Endodermal cell (in vitro differentiated cells): ENCODE data around the gene G3BP2. TPM values are rescaled to one million over a fixed set of nuclear protein-coding genes. Genes with fewer than 3 reads are reported as not detected.

ENCODE experiments used
- DNase-seq: peaks from one replicate; pipeline ENCODE4 v3.0.0-alpha.2; 2017
- H3K27ac ChIP-seq: 2 replicates; pipeline ENCODE4 v1.5.1; 2013; ENCODE audit warnings: mild to moderate bottlenecking, low read depth, low read length, moderate library complexity
- H3K27me3 ChIP-seq: 2 replicates; pipeline ENCODE4 v1.6.1; 2013; ENCODE audit warnings: mild to moderate bottlenecking, low read length, moderate library complexity; ENCODE audit not compliant: insufficient read depth, control insufficient read depth, poor library complexity, severe bottlenecking
- H3K36me3 ChIP-seq: 2 replicates; pipeline ENCODE4 v1.7.0; 2013; ENCODE audit warnings: mild to moderate bottlenecking, low read length, moderate library complexity; ENCODE audit not compliant: control insufficient read depth, insufficient read depth
- H3K4me1 ChIP-seq: one replicate; pipeline ENCODE4 v1.7.0; 2013; ENCODE audit warnings: low read length; ENCODE audit not compliant: control insufficient read depth, insufficient read depth
- H3K4me3 ChIP-seq: 2 replicates; pipeline ENCODE4 v1.5.1; 2013; ENCODE audit warnings: mild to moderate bottlenecking, low read length, moderate library complexity
- H3K9ac ChIP-seq: 2 replicates; pipeline ENCODE4 v1.6.1; 2013; ENCODE audit warnings: mild to moderate bottlenecking, low read length, moderate library complexity; ENCODE audit not compliant: poor library complexity, severe bottlenecking; ENCODE audit errors: extremely low read depth
- H3K9me3 ChIP-seq: 2 replicates; pipeline ENCODE4 v1.6.1; 2013; ENCODE audit warnings: mild to moderate bottlenecking, low read length, moderate library complexity; ENCODE audit not compliant: control insufficient read depth
- H3K27ac Mint-ChIP-seq: 2 replicates; pipeline ENCODE4 v1.8.0; 2020; ENCODE audit warnings: mixed read lengths
- H3K27me3 Mint-ChIP-seq: 2 replicates; pipeline ENCODE4 v1.8.0; 2021; ENCODE audit warnings: mild to moderate bottlenecking, mixed read lengths; ENCODE audit not compliant: insufficient read depth
- H3K36me3 Mint-ChIP-seq: 2 replicates; pipeline ENCODE4 v1.8.0; 2020; ENCODE audit warnings: low read depth, mixed read lengths
- H3K4me1 Mint-ChIP-seq: 2 replicates; pipeline ENCODE4 v1.8.0; 2020; ENCODE audit warnings: mixed read lengths
- H3K4me3 Mint-ChIP-seq: 2 replicates; pipeline ENCODE4 v1.8.0; 2020; ENCODE audit warnings: mild to moderate bottlenecking, moderate library complexity, mixed read lengths
- H3K9me3 Mint-ChIP-seq: 2 replicates; pipeline ENCODE4 v1.8.0; 2020; ENCODE audit warnings: mild to moderate bottlenecking, mixed read lengths
- CTCF ChIP-seq: fragments of 200-600 bp; sonication (generic); conservative IDR thresholded peaks from 2 replicates; pipeline ENCODE4 v1.5.0; 2021; ENCODE audit warnings: antibody characterized with exemption, mild to moderate bottlenecking
- WGBS, 2 experiments: methylation state at CpG; one replicate each; pipeline versions ENCODE4 v1.1.5 to v1.1.7; 2013; ENCODE audit warnings: missing lambda C conversion rate in 2 of 2, mixed read lengths in 1 of 2; ENCODE audit not compliant: insufficient coverage in 1 of 2, insufficient read length in 1 of 2; 5-methylcytosine and 5-hydroxymethylcytosine counted together
- total RNA-seq, 2 donors: library from RNA; stranded (reverse); fragmentation: NEBNext Ultra II Directional in 1 of 2; extraction: Animal tissue kit (Norgen Biotek cat#: 25700) in 1 of 2; gene quantifications; 2 replicates in 1 of 2; 3 replicates in 1 of 2; pipeline ENCODE4 v1.2.1, GENCODE V29; 2021

G3BP2 gene
- total RNA-seq, 2 donors from 2014 or later = 176 to 183 TPM

DNA sequence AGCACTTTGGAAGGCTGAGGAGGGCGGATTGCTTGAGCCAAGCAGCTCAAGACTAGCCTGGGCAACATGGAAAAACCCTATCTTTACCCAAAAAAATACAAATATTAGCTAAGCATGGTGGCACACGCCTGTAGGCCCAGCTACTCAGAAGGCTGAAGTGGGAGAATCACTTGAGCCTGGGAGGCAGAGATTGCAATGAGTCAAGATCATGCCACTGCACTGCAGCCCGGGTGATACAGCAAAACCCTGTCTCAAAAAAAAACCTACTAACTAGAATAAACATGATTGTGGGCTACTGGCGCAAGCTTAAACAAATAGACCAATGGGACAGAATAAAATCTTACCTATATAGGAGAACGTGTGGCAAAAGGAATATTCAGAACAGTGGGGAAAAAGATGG is 50.2 kb downstream of the G3BP2 start:
- H3K4me3 Mint-ChIP-seq = no peak overlapping the region
- no peaks in the 10 kb centered on the region for H3K9me3 ChIP-seq
- H3K27me3 Mint-ChIP-seq = no peaks in the 10 kb centered on the region
- H3K27me3 ChIP-seq = no peaks in the 10 kb centered on the region
- H3K27ac ChIP-seq = no peak overlapping the region
- H3K27ac Mint-ChIP-seq = no peak overlapping the region
- DNase-seq = no peak
- H3K4me3 ChIP-seq = no peak overlapping the region
- H3K9ac ChIP-seq = no peak overlapping the region
- 91 to 100% methylated on average over 1 to 5 of the region's 5 CpGs for WGBS, 2 experiments
- H3K4me1 ChIP-seq = no peaks in the 10 kb centered on the region
- no peak for TF ChIP-seq CTCF
- H3K4me1 Mint-ChIP-seq = no peaks in the 10 kb centered on the region
- H3K36me3 ChIP-seq = no peaks in the 10 kb centered on the region
- no peaks in the 10 kb centered on the region for H3K36me3 Mint-ChIP-seq
- no peaks in the 10 kb centered on the region for H3K9me3 Mint-ChIP-seq

DNA sequence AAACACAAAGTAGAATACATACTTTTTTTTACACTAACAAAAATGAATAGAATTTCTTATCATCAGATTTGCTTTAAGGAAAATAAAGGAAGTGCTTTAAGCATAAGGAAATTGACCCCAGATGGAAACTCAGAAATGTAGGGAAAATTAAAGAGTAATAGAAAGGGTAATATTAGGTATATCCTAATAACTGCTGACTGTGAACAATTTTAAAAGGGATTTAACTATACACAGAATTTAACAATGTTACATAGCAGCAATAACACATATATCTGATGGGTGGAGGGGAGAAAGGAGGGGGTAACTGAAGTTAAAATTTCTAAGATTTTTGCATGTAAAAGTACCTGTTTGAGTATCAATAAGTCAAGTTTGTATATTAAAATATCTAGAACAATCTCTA is 51.5 kb downstream of the G3BP2 start:
- no peak overlapping the region for H3K4me3 ChIP-seq
- no peak overlapping the region for H3K9ac ChIP-seq
- H3K27me3 Mint-ChIP-seq = no peaks in the 10 kb centered on the region

GRCh38 chr4:75612306-75612705 is 60.9 kb downstream of the G3BP2 start:
- H3K9me3 Mint-ChIP-seq = peaks cover 3% of the 10 kb centered on the region
- H3K27ac Mint-ChIP-seq = no peak overlapping the region
- H3K4me3 Mint-ChIP-seq = no peak overlapping the region
- Histone ChIP-seq H3K27ac (no peak overlapping the region), H3K27me3 (no peaks in the 10 kb centered on the region), H3K4me3 (no peak overlapping the region), H3K36me3 (no peaks in the 10 kb centered on the region), H3K9ac (no peak overlapping the region), H3K9me3 (no peaks in the 10 kb centered on the region), H3K4me1 (no peaks in the 10 kb centered on the region)
- no peaks in the 10 kb centered on the region for H3K36me3 Mint-ChIP-seq
- 91 to 100% methylated on average over 1 of the region's 1 CpG for WGBS, 2 experiments
- H3K4me1 Mint-ChIP-seq = no peaks in the 10 kb centered on the region
- DNase-seq = no peak
- no peaks in the 10 kb centered on the region for H3K27me3 Mint-ChIP-seq
- no peak for TF ChIP-seq CTCF

More for the DNA sequence above, 51.5 kb downstream of the G3BP2 start:
- no peak for DNase-seq
- H3K4me3 Mint-ChIP-seq = no peak overlapping the region
- H3K36me3 Mint-ChIP-seq = no peaks in the 10 kb centered on the region
- no peak overlapping the region for H3K27ac Mint-ChIP-seq
- no peak for TF ChIP-seq CTCF
- Histone ChIP-seq H3K27ac (no peak overlapping the region), H3K27me3 (no peaks in the 10 kb centered on the region), H3K36me3 (no peaks in the 10 kb centered on the region), H3K9me3 (no peaks in the 10 kb centered on the region), H3K4me1 (no peaks in the 10 kb centered on the region)
- H3K4me1 Mint-ChIP-seq = no peaks in the 10 kb centered on the region
- H3K9me3 Mint-ChIP-seq = no peaks in the 10 kb centered on the region
